Neural cell (in vitro differentiated cells): Measurements from ENCODE around the gene ACTMAP. TPM values are rescaled to one million over a fixed set of nuclear protein-coding genes. Genes with fewer than 3 reads are reported as not detected.
"Not testable (repeated sequence)": the region's sequence is repeated elsewhere in the genome, so short reads cannot be mapped to it uniquely, and the experiment has no call there.

Experiments
- H2AFZ ChIP-seq: fragments of 200-600, 300-800 bp; sonication (generic), shearing (Covaris generic); 2 replicates; pipeline ENCODE4 v1.6.0; 2014; ENCODE audit warnings: low read depth, mild to moderate bottlenecking, antibody characterized with exemption, low read length, moderate library complexity
- H3F3A ChIP-seq: fragments of 200-600 bp; shearing (Covaris generic); 2 replicates; pipeline ENCODE4 v1.6.1; 2016; ENCODE audit warnings: mild to moderate bottlenecking, moderate library complexity, mixed read lengths, antibody characterized with exemption, low read length; ENCODE audit not compliant: insufficient read depth, poor library complexity, severe bottlenecking
- H3K27ac ChIP-seq: fragments of 200-600, 300-800 bp; sonication (generic), shearing (Covaris generic); 2 replicates; pipeline ENCODE4 v1.5.1; 2014; ENCODE audit warnings: mild to moderate bottlenecking, low read length, moderate library complexity
- H3K27me3 ChIP-seq: fragments of 300-800, 200-600 bp; sonication (generic), shearing (Covaris generic); 2 replicates; pipeline ENCODE4 v1.6.0; 2014; ENCODE audit warnings: mild to moderate bottlenecking, low read depth, low read length, moderate library complexity; ENCODE audit not compliant: insufficient read depth
- H3K36me3 ChIP-seq: fragments of 300-800, 200-600 bp; sonication (generic), shearing (Covaris generic); 2 replicates; pipeline ENCODE4 v1.5.1; 2014; ENCODE audit warnings: mild to moderate bottlenecking, antibody characterized with exemption, low read length, moderate library complexity; ENCODE audit not compliant: insufficient read depth
- H3K4me2 ChIP-seq: fragments of 300-800, 200-600 bp; sonication (generic), shearing (Covaris generic); 2 replicates; pipeline ENCODE4 v1.6.0; 2014; ENCODE audit warnings: mild to moderate bottlenecking, low read length
- H3K4me3 ChIP-seq: fragments of 300-800, 200-600 bp; sonication (generic), shearing (Covaris generic); 2 replicates; pipeline ENCODE4 v1.5.1; 2014; ENCODE audit warnings: mild to moderate bottlenecking, low read length, moderate library complexity
- H3K79me2 ChIP-seq: fragments of 200-600 bp; shearing (Covaris generic); replicated peaks from 2 replicates; pipeline ENCODE4 v1.6.0; 2014; ENCODE audit warnings: mild to moderate bottlenecking, low read length, moderate library complexity; ENCODE audit not compliant: insufficient read depth
- H3K9ac ChIP-seq: fragments of 300-800, 200-600 bp; sonication (generic), shearing (Covaris generic); 2 replicates; pipeline ENCODE4 v1.6.1; 2016; ENCODE audit warnings: mild to moderate bottlenecking, low read length, mixed read lengths
- H3K9me2 ChIP-seq: fragments of 200-600 bp; shearing (Covaris generic); 2 replicates; pipeline ENCODE4 v1.6.1; 2016; ENCODE audit warnings: mild to moderate bottlenecking, low read length, mixed read lengths; ENCODE audit not compliant: insufficient read depth
- H3K9me3 ChIP-seq: fragments of 200-600, 300-800 bp; sonication (generic), shearing (Covaris generic); 2 replicates; pipeline ENCODE4 v1.6.1; 2016; ENCODE audit warnings: mild to moderate bottlenecking, mixed run types, low read length, moderate library complexity, mixed read lengths
- H4K20me1 ChIP-seq: fragments of 200-600 bp; shearing (Covaris generic); 2 replicates; pipeline ENCODE4 v1.6.1; 2016; ENCODE audit warnings: mild to moderate bottlenecking, mixed run types; ENCODE audit not compliant: insufficient read depth
- EP300 ChIP-seq: fragments of 450-650 bp; conservative IDR thresholded peaks from 2 replicates; pipeline ENCODE4 v1.6.1; 2014; ENCODE audit warnings: antibody characterized with exemption, mild to moderate bottlenecking, moderate library complexity; ENCODE audit not compliant: poor library complexity, severe bottlenecking
- EZH2 ChIP-seq: fragments of 200-600, 300-800 bp; shearing (Covaris generic), sonication (generic); IDR thresholded peaks from 2 replicates; pipeline ENCODE4 v1.6.1; 2014; ENCODE audit warnings: antibody characterized with exemption, low read length, borderline replicate concordance, mild to moderate bottlenecking; ENCODE audit not compliant: insufficient read depth, poor library complexity, severe bottlenecking
- MXI1 ChIP-seq: fragments of 450-650 bp; conservative IDR thresholded peaks from 2 replicates; pipeline ENCODE4 v1.6.1; 2014; ENCODE audit warnings: antibody characterized with exemption, mild to moderate bottlenecking; ENCODE audit not compliant: poor library complexity, severe bottlenecking
- POLR2AphosphoS5 ChIP-seq: IDR thresholded peaks from 2 replicates; pipeline ENCODE4 v1.6.1; 2012
- RAD21 ChIP-seq: fragments of 450-650 bp; conservative IDR thresholded peaks from 2 replicates; pipeline ENCODE4 v1.6.1; 2014; ENCODE audit warnings: antibody characterized with exemption, mild to moderate bottlenecking, moderate library complexity
- SMC3 ChIP-seq: fragments of 450-650 bp; conservative IDR thresholded peaks from 2 replicates; pipeline ENCODE4 v1.6.1; 2014; ENCODE audit warnings: antibody characterized with exemption, mild to moderate bottlenecking, moderate library complexity; ENCODE audit not compliant: poor library complexity
- TAF1 ChIP-seq: IDR thresholded peaks from 2 replicates; pipeline ENCODE4 v1.6.1; 2012; ENCODE audit warnings: low read depth
- polyA plus RNA-seq: library from polyadenylated mRNA; depleted of rRNA; stranded (reverse); fragments of >200 nt; gene quantifications from 2 replicates; pipeline ENCODE4 v1.2.3, GENCODE V29; 2014
- TF ChIP-seq, protein P1 (sequence below): IDR thresholded peaks from 2 replicates; pipeline ENCODE4 v1.6.1; 2012; ENCODE audit warnings: borderline replicate concordance
- TF ChIP-seq, protein P2 (sequence below): fragments of 450-650 bp; IDR thresholded peaks from 2 replicates; pipeline ENCODE4 v1.5.1; 2014; ENCODE audit warnings: antibody characterized with exemption, mild to moderate bottlenecking, moderate library complexity; ENCODE audit not compliant: poor library complexity, severe bottlenecking

ACTMAP gene
- polyA plus RNA-seq, 1 donor from 2014 or later = not detected

DNA sequence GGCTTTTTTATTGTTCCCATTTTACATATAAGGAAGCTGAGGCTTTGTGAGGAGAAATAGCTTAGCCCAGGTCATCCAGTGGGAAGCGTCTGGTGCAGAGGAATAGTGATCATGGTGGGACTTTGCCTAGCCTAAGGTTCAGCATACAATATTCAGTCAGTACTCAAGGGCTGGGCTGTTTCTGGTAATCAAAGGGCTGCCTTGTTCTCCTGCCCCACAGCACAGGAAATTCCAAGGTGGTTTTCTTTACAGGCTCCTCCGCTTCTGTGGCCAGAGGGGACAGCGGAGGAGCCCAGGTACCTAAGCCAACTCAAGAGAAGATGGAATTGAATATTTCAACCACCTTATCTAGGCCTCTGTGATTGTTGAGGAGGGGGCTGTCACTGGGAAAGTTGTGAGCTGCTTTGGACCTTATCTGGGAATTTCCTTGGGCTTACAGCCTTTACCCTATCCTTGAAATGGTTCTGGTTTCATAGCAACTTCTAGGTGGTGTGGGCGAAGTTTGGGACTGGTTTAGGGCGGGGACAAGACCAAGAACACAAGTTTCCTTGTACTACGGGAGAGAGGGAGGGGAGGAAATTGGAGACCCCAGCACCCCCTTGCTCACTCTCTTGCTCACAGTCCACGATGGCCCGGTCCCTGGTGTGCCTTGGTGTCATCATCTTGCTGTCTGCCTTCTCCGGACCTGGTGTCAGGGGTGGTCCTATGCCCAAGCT lies 24.8 kb upstream of the ACTMAP start, which contains the start of gene MIA:
MIA (plus strand) TSS at position 606 of the 716 bp plus-strand sequence; CDS start at position 628, 22 bp downstream.
- peak within 1 kb of the TSS; percentile 87 for H3K9ac ChIP-seq
- H3K27ac ChIP-seq = peak within 1 kb of the TSS; percentile 99
- H3K9me2 ChIP-seq = no peaks in the 10 kb centered on the region
- no peak within 1 kb of the TSS for H3K4me3 ChIP-seq
- no peaks in the 10 kb centered on the region for H3K27me3 ChIP-seq
- no peaks in the 10 kb centered on the region for H3K79me2 ChIP-seq
- H3K4me2 ChIP-seq = no peak within 1 kb of the TSS
- H3K9me3 ChIP-seq = no peaks in the 10 kb centered on the region
- peaks cover 4% of the 10 kb centered on the region for H3F3A ChIP-seq
- TF ChIP-seq, protein P1, sequence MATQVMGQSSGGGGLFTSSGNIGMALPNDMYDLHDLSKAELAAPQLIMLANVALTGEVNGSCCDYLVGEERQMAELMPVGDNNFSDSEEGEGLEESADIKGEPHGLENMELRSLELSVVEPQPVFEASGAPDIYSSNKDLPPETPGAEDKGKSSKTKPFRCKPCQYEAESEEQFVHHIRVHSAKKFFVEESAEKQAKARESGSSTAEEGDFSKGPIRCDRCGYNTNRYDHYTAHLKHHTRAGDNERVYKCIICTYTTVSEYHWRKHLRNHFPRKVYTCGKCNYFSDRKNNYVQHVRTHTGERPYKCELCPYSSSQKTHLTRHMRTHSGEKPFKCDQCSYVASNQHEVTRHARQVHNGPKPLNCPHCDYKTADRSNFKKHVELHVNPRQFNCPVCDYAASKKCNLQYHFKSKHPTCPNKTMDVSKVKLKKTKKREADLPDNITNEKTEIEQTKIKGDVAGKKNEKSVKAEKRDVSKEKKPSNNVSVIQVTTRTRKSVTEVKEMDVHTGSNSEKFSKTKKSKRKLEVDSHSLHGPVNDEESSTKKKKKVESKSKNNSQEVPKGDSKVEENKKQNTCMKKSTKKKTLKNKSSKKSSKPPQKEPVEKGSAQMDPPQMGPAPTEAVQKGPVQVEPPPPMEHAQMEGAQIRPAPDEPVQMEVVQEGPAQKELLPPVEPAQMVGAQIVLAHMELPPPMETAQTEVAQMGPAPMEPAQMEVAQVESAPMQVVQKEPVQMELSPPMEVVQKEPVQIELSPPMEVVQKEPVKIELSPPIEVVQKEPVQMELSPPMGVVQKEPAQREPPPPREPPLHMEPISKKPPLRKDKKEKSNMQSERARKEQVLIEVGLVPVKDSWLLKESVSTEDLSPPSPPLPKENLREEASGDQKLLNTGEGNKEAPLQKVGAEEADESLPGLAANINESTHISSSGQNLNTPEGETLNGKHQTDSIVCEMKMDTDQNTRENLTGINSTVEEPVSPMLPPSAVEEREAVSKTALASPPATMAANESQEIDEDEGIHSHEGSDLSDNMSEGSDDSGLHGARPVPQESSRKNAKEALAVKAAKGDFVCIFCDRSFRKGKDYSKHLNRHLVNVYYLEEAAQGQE = no peak
- TF ChIP-seq TAF1 = no peak
- H2AFZ ChIP-seq = no peak within 1 kb of the TSS
- no peaks in the 10 kb centered on the region for H4K20me1 ChIP-seq
- no peaks in the 10 kb centered on the region for H3K36me3 ChIP-seq

DNA sequence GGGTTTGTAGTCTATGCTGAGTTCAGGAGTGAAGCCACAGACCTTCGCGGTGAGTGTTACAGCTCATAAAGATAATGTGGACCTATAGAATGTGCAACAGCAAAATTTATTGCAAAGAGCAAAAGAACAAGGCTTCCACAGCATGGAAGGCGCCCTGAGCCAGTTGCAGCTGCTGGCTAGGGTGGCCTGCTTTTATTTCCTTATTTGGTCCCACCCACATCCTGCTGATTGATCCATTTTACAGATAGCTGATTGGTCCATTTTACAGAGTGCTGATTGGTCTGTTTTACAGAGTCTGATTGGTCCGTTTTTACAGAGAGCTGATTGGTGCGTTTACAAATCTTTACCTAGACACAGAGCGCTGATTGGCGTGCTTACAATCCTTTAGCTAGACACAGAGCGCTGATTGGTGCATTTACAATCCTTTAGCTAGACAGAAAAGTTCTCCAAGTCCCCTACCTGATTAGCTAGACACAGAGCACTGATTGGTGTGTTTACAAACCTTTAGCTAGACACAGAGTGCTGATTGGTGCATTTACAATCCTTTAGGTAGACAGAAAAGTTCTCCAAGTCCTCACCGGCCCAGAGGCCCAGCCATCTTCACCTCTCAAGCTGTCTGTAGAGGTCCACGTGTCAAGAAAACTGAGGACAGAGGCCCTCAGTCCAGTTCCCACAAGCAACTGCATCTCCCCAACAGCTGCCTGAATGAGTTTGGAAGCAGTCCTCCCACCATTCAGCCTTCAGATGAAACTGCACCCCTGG lies 21.0 kb upstream of the ACTMAP start:
- H3K4me2 ChIP-seq, H3K27ac ChIP-seq, H3K79me2 ChIP-seq, H3K9ac ChIP-seq, H3K9me2 ChIP-seq, H4K20me1 ChIP-seq, H3K36me3 ChIP-seq, H3K4me3 ChIP-seq, H3F3A ChIP-seq, H2AFZ ChIP-seq, H3K27me3 ChIP-seq, H3K9me3 ChIP-seq: not testable (repeated sequence)

DNA sequence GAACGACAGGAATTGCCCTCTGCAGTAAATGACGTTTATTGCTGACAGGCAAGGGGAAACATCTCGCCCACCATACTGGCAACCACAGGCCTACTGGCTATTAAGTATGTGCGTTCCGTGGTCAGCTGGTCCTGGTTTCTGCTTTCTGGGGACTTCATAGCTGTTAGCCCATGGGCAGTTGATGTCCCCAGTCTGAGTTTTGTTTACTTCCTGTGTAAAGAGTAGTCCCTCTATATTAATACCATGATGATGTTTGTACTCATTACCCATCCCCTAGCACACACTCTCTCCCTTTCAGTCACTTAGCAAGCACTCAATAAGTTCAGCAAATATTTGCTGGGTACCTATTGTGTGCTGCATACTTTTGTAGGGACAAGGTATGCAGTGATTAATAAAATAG lies 18.6 kb upstream of the ACTMAP start:
- H3K79me2 ChIP-seq = no peaks in the 10 kb centered on the region
- no peak overlapping the region for H3K9ac ChIP-seq
- H3K4me2 ChIP-seq = no peak overlapping the region
- no peaks in the 10 kb centered on the region for H3K36me3 ChIP-seq
- H3K27me3 ChIP-seq = no peaks in the 10 kb centered on the region
- no peaks in the 10 kb centered on the region for H4K20me1 ChIP-seq
- H3K4me3 ChIP-seq = no peak overlapping the region
- TF ChIP-seq, protein P2, sequence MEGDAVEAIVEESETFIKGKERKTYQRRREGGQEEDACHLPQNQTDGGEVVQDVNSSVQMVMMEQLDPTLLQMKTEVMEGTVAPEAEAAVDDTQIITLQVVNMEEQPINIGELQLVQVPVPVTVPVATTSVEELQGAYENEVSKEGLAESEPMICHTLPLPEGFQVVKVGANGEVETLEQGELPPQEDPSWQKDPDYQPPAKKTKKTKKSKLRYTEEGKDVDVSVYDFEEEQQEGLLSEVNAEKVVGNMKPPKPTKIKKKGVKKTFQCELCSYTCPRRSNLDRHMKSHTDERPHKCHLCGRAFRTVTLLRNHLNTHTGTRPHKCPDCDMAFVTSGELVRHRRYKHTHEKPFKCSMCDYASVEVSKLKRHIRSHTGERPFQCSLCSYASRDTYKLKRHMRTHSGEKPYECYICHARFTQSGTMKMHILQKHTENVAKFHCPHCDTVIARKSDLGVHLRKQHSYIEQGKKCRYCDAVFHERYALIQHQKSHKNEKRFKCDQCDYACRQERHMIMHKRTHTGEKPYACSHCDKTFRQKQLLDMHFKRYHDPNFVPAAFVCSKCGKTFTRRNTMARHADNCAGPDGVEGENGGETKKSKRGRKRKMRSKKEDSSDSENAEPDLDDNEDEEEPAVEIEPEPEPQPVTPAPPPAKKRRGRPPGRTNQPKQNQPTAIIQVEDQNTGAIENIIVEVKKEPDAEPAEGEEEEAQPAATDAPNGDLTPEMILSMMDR = no peak
- TF ChIP-seq RAD21 (no peak), EZH2 (no peak), EP300 (no peak), TAF1 (no peak), MXI1 (no peak), SMC3 (no peak), POLR2AphosphoS5 (no peak)
- TF ChIP-seq, protein P1 = no peak
- no peak overlapping the region for H2AFZ ChIP-seq
- no peaks in the 10 kb centered on the region for H3K9me2 ChIP-seq
- no peaks in the 10 kb centered on the region for H3F3A ChIP-seq
- H3K9me3 ChIP-seq = no peaks in the 10 kb centered on the region
- H3K27ac ChIP-seq = no peak overlapping the region
